Ovary (tissue), 9 donors: ENCODE measurements around the gene H2BK1. TPM values are rescaled to one million over a fixed set of nuclear protein-coding genes. Genes with fewer than 3 reads are reported as not detected.

Experiments
- DNase-seq, 5 donors: peaks; one replicate each; pipeline ENCODE4 v3.0.0-alpha.2; 2019 to 2020
- H3K27ac ChIP-seq, 2 donors: fragments of 200-600 bp; one replicate each; pipeline versions ENCODE4 v1.5.1 to v1.8.0; 2019 to 2022
- H3K27me3 ChIP-seq: fragments of 200-600 bp; one replicate; pipeline ENCODE4 v1.8.0; 2022
- H3K36me3 ChIP-seq: fragments of 200-600 bp; sonication (generic); one replicate; pipeline ENCODE4 v1.5.1; 2019
- H3K4me1 ChIP-seq: one replicate; pipeline ENCODE4 v1.8.1; 2013; ENCODE audit warnings: mild to moderate bottlenecking, moderate library complexity; ENCODE audit not compliant: insufficient read depth
- H3K4me3 ChIP-seq: fragments of 200-600 bp; sonication (generic); one replicate; pipeline ENCODE4 v1.5.1; 2017
- H3K9me3 ChIP-seq, 2 donors: fragments of 200-600 bp in 1 of 2; sonication (generic) in 1 of 2; one replicate each; pipeline versions ENCODE4 v1.5.1 to v1.8.1; 2013 to 2019; ENCODE audit warnings: mild to moderate bottlenecking in 1 of 2, moderate library complexity in 1 of 2
- CTCF ChIP-seq, 3 donors: fragments of 450-650 bp in 2 of 3; fragments of 200-600 bp in 1 of 3; IDR thresholded peaks; one replicate each; pipeline versions ENCODE4 v1.5.1 to v1.8.0; 2016 to 2022; ENCODE audit warnings: antibody characterized with exemption in 3 of 3, mild to moderate bottlenecking in 1 of 3
- EP300 ChIP-seq: sonication (generic); formaldehyde crosslinking; IDR thresholded peaks from one replicate; pipeline ENCODE4 v1.6.1; 2017; ENCODE audit warnings: antibody characterized with exemption
- POLR2A ChIP-seq: fragments of 450-650 bp; IDR thresholded peaks from one replicate; pipeline ENCODE4 v1.6.1; 2017; ENCODE audit warnings: antibody characterized with exemption, mild to moderate bottlenecking, moderate library complexity
- WGBS, 3 donors: extraction: QIAGEN DNeasy Blood & Tissue Kit in 1 of 3; methylation state at CpG; one replicate each; pipeline versions ENCODE4 v1.1.5 to v1.1.7; 2013 to 2017; 5-methylcytosine and 5-hydroxymethylcytosine counted together
- intact Hi-C, 4 donors: fragments of 100-400 bp; cut with DNase I; formaldehyde crosslinking; loops; one replicate each; pipeline versions ENCODE4 v1.11.0 to v1.15.1; 2022 to 2023
- polyA plus RNA-seq, 2 donors: library from polyadenylated mRNA; stranded (reverse); fragments of 200-250 nt in 1 of 2; fragments of 350-450 nt in 1 of 2; fragmentation: Illumina TruSeq in 1 of 2; extraction: RNeasy Lipid Tissue Mini Kit (QIAGEN cat#74804) in 1 of 2; gene quantifications; one replicate each; pipeline ENCODE4 v1.2.3, GENCODE V29; 2013 to 2014
- total RNA-seq, 7 donors: library from RNA; depleted of rRNA in 2 of 7; stranded (reverse); fragments of >200 nt in 2 of 7; fragmentation: NEBNext Ultra II Directional in 3 of 7; extraction: Animal tissue kit (Norgen Biotek cat#: 25700) in 3 of 7; gene quantifications; one replicate each; pipeline versions ENCODE4 v1.1.0 to v1.2.4, GENCODE V29; 2016 to 2023
- donor health status: DM: no; HTN: no; CAD: no; lungs with moderate emphysema.
- donor health status: DM: no; HTN: no; CAD: no.
- donor health status: Bipolar disorder and iron deficiency.
- donor health status: DM: yes; HTN: yes; CAD: no.
- donor health status: DM: no; HTN: no; CAD: no.
- donor health status: DM: yes; HTN: yes; CAD: no.

The H2BK1 gene
- total and polyA plus RNA-seq, 9 donors: 0.36 to 1.3 (median 1.0) TPM; not detected in 5

DNA sequence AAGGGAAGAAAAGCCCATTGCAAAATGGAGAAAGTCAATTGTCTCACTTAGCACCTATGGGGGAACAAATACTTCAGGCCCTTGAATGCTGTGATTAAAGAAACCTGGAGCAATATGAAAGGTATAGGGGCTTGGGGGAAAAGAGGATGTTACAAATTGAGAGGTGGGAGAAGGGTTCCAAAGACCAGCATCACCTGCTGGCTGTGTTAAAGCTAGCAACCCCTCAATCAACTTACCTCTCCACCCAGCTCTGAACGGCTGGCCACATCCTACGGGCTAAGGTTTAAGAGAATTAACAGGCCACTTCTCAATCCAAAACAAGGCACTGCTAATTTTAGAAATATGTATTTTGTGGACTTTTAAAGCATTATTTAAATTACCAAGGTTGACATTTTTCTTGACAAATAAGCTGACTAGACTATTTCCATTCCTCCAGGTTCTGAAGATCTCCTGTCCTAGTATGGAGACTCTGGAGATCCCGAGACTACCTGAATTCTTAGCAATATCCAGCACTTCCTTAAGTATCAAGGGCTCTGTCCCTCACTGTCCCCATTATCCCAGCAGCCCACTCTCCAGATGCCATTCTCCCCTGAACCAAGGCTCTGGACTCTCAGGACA is 976 bp upstream of the H2BK1 start:
- Histone ChIP-seq H3K4me3 (no peak overlapping the region), H3K9me3 (no peaks in the 10 kb centered on the region), H3K27ac (no peak overlapping the region), H3K27me3 (no peaks in the 10 kb centered on the region), H3K4me1 (no peaks in the 10 kb centered on the region), H3K36me3 (no peaks in the 10 kb centered on the region)
- DNase-seq: no peak
- no peak for TF ChIP-seq POLR2A
- TF ChIP-seq EP300: no peak
- TF ChIP-seq CTCF (IDR thresholded peaks at IDR 0.05): no peak
- intact Hi-C loops: no loop called here
- WGBS, 3 donors: 66 to 82% (median 78%) methylated on average over 3 of the region's 3 CpGs

- DNase-seq: no peak
- no peak for TF ChIP-seq CTCF (IDR thresholded peaks at IDR 0.05)
- TF ChIP-seq EP300: no peak
- TF ChIP-seq POLR2A: no peak
- 69 to 87% (median 74%) methylated on average over 5 to 6 of the region's 6 CpGs for WGBS, 3 donors
- H3K9me3 ChIP-seq: no peaks in the 10 kb centered on the region
- no peaks in the 10 kb centered on the region for H3K27me3 ChIP-seq
- no peaks in the 10 kb centered on the region for H3K36me3 ChIP-seq
- no peak overlapping the region for H3K4me3 ChIP-seq
- H3K4me1 ChIP-seq: no peaks in the 10 kb centered on the region
- intact Hi-C loops: no loop called here
- H3K27ac ChIP-seq: no peak overlapping the region
These were observed 700 bp downstream of the H2BK1 start for GRCh38 chr7:151209588-151209987.

DNA sequence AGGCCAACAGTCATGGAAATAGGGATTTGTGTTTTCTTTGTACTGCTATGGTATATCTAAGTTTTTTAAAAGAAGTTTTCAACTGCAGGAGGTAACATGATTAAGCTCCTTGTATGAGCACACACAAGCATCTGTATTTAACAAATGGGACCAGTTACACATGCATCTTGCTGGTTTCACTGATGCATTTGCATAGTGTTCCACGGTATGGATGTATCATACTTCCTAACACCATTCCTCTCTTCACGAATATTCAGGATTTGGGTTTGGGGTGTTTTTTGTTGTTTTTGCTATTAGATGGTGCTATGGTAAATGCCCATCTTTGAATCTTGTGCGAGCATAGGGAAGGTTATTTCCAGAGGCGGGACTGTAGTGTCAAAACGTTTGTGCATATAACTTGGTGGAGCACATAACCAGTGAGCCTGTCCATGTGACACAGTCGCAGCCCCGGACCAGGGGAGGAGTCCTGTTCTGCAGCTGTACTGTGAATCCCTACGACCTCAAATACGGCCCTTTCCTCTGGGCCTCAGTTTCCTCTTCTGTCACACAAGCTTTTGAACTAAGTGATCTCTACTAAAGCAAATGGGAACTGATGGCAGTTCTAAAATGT is 1.9 kb downstream of the H2BK1 start:
- no peak overlapping the region for H3K4me3 ChIP-seq
- no peaks in the 10 kb centered on the region for H3K36me3 ChIP-seq
- DNase-seq: no peak
- no peaks in the 10 kb centered on the region for H3K27me3 ChIP-seq
- 60 to 70% (median 63%) methylated on average over 9 of the region's 9 CpGs for WGBS, 3 donors
- H3K27ac ChIP-seq: no peak overlapping the region
- TF ChIP-seq POLR2A: no peak
- no peak for TF ChIP-seq EP300
- TF ChIP-seq CTCF (IDR thresholded peaks at IDR 0.05): no peak
- intact Hi-C loops: no loop called here
- H3K9me3 ChIP-seq: no peaks in the 10 kb centered on the region
- H3K4me1 ChIP-seq: no peaks in the 10 kb centered on the region

DNA sequence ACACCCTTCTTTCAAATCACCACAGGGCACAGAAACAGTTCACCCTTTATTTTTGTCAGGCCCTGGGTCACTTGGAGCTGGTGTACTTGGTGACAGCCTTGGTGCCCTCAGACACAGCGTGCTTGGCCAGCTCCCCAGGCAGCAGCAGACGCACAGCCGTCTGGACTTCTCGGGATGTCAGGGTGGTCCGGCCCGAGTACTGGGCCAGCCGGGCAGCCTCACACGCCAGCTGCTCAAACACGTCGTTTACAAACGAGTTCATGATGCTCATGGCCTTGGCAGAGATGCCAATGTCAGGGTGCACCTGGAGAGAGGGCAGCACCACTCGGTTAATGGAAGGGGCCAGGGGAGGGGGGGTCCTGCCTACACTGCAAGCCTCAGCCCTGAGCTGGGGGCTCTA is 2.5 kb downstream of the H2BK1 start:
- H3K4me3 ChIP-seq: no peak overlapping the region
- no peaks in the 10 kb centered on the region for H3K9me3 ChIP-seq
- 9 to 25% (median 16%) methylated on average over 11 to 12 of the region's 12 CpGs for WGBS, 3 donors
- no peaks in the 10 kb centered on the region for H3K36me3 ChIP-seq
- intact Hi-C loops: no loop called here
- H3K27me3 ChIP-seq: no peaks in the 10 kb centered on the region
- no peak overlapping the region for H3K27ac ChIP-seq
- no peak for TF ChIP-seq POLR2A
- TF ChIP-seq EP300: no peak
- DNase-seq: no peak
- H3K4me1 ChIP-seq: no peaks in the 10 kb centered on the region

- 64 to 67% (median 67%) methylated on average over 9 of the region's 9 CpGs for WGBS, 3 donors
- intact Hi-C loops: no loop called here
- no peaks in the 10 kb centered on the region for H3K27me3 ChIP-seq
- no peak for TF ChIP-seq POLR2A
- no peak for TF ChIP-seq EP300
- TF ChIP-seq CTCF (IDR thresholded peaks at IDR 0.05): no peak
- H3K4me3 ChIP-seq: no peak overlapping the region
- H3K27ac ChIP-seq: no peak overlapping the region
- DNase-seq: no peak
- no peaks in the 10 kb centered on the region for H3K4me1 ChIP-seq
- H3K36me3 ChIP-seq: no peaks in the 10 kb centered on the region
- H3K9me3 ChIP-seq: no peaks in the 10 kb centered on the region
These were observed 3.0 kb downstream of the H2BK1 start for GRCh38 chr7:151207315-151207714.
